GM19043 (cell line): Measurements from ENCODE around the gene HSF4.

Experiments used
- ATAC-seq: cut with Tn5 transposase; IDR thresholded peaks from one replicate; pipeline ENCODE4 v1.9.1; 2021; ENCODE audit warnings: low read depth; ENCODE audit not compliant: unreplicated experiment

The HSF4 gene

DNA sequence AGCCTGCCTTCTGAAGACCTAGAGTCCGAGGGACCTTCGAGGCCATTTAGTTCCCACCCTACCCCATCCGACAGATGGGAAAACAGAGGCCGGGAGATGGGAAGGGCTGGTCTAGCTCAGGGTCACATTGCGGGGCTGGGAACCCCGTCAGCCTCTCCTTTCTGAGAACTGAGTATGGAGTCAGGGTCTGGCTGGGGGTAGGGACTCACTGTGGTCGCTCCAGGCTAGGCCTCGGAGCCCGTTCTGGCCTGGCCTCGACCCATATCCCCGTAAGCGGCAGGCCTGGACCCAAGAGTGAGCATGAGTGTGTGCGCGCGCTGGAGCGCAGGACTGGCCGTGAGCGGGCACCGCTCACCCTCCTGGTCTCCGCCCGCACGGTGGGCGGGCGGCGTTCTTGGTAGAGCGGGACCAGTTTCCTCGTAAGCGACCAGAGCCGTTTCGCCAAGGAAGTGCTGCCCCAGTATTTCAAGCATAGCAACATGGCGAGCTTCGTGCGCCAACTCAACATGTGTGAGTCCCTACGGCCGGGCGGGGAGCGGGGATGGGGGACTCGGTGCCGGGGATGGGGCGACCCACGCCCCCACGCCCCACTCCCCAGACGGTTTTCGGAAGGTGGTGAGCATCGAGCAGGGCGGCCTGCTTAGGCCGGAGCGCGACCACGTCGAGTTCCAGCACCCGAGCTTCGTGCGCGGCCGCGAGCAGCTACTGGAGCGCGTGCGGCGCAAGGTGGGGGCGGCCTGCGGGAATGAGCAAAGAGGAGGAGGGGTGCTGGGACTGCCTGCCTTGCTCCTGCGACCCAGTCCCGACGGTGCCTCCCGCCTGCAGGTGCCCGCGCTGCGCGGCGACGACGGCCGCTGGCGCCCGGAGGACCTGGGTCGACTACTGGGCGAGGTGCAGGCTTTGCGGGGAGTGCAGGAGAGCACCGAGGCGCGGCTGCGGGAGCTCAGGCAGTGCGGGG is 855 bp downstream of the HSF4 start:
- ATAC-seq: no peak

DNA sequence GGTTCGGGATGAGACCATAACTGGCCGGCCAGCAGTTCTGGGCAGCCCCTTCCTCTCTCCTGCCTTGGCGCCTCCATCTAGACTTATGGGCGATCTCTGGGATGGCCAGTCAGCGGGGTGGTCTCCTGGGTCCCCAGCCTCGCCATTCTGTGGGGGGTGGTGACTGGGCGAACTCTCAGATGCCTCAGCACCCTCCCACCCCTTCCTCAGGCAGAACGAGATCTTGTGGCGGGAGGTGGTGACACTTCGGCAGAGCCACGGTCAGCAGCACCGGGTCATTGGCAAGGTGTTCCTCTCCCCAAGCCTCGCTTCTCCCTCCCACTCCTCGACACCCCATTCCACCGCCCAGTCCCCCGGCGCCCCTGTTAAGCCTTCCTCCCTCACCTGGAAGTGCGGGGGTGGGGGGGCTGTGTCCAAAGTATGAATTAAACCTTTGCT is 1.6 kb downstream of the HSF4 start:
- ATAC-seq: no peak

- no peak for ATAC-seq
These were observed 2.1 kb downstream of the HSF4 start for GRCh38 chr16:67166598-67167168.

DNA sequence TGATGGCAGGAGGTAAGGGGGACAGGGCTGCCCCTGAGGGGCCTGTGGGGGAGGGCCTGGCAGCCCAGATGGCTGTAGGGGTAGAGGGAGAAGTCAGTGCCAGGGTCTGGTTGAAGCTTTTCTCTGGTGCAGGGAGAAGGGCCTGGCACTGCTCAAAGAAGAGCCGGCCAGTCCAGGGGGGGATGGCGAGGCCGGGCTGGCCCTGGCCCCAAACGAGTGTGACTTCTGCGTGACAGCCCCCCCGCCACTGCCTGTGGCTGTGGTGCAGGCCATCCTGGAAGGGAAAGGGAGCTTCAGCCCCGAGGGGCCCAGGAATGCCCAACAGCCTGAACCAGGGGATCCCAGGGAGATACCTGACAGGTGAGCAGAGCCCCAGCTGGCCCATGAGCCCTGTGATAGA is 3.0 kb downstream of the HSF4 start:
- ATAC-seq: no peak

GRCh38 chr16:67169011-67169451 is 4.5 kb downstream of the HSF4 start:
- ATAC-seq: no peak

DNA sequence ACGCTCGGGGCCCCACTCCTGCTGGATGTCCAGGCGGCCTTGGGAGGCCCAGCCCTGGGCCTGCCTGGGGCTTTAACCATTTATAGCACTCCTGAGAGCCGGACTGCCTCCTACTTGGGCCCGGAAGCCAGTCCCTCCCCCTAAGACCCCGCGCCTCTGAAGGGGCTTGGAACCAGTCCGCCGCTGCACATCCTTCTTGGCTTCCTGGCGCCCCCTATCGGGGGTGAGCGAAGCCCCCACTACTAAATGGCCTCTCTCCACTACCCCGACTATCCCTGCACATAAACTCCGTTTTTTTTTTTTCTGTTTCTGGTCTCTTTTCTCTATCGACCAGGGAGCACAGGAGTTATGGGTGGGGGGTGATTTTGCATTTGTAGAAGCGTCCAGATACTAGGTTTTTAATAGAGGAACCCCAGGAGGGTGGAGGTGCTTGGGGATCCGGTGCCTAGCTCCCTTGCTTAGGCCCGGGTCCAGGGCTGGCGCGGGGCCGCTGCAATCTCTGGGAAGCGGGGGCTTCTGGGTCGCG is 5.2 kb downstream of the HSF4 start:
- ATAC-seq: no peak

GRCh38 chr16:67170168-67170948 is 5.8 kb downstream of the HSF4 start, which contains the start of gene NOL3:
NOL3 (plus strand) TSS chr16:67170538.
- peak; percentile 32 for ATAC-seq

DNA sequence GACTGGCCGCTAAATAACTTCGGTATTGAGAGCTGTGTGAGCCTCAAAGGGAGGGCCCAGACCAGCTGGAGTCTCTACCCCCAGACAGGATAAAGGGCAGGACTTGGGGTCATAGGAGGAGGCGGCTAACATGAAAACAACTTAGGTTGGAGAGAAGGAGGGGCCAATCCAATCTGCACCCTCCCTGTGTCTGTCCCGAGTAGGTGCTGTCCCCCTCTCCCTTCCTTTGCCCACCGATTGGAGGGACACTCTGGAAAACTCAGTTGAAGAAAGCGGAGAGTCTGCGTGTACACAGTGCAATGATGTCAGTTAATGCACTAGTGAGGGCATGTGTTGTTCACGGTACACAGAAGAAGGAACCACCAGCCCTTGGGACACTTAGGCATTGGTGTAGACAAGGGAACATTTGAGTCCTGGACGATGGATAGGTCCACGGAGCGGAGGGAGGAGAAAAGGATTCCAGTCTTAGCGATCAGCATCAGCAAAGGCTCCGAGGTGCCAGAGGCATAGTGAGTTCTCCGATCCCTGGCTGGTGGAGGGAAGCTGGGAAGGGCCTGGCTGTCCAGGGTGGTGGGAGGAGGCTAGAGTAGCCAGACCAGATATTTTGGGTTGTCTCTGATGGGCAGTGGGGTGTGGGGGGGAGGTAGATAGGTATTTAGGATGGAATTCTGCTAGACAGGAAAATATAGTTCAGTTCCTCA is 6.6 kb downstream of the HSF4 start:
- no peak for ATAC-seq

- no peak for ATAC-seq
These were observed 8.8 kb downstream of the HSF4 start for GRCh38 chr16:67173323-67173722.

GRCh38 chr16:67173808-67174705 is 9.5 kb downstream of the HSF4 start:
- ATAC-seq: peak; percentile 40

DNA sequence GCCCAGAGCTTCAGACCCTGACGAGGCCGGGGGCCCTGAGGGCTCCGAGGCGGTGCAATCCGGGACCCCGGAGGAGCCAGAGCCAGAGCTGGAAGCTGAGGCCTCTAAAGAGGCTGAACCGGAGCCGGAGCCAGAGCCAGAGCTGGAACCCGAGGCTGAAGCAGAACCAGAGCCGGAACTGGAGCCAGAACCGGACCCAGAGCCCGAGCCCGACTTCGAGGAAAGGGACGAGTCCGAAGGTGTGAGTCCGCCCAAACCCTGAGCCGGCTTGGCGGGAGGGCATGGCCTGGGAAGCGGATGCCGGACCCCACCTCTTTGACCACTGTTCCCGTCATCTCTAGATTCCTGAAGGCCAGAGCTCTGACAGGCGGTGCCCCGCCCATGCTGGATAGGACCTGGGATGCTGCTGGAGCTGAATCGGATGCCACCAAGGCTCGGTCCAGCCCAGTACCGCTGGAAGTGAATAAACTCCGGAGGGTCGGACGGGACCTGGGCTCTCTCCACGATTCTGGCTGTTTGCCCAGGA is 10.2 kb downstream of the HSF4 start:
- no peak for ATAC-seq

- ATAC-seq: no peak
These were observed 12.1 kb downstream of the HSF4 start for GRCh38 chr16:67176662-67177061.

- no peak for ATAC-seq
These were observed 13.5 kb downstream of the HSF4 start for GRCh38 chr16:67177743-67178699.

DNA sequence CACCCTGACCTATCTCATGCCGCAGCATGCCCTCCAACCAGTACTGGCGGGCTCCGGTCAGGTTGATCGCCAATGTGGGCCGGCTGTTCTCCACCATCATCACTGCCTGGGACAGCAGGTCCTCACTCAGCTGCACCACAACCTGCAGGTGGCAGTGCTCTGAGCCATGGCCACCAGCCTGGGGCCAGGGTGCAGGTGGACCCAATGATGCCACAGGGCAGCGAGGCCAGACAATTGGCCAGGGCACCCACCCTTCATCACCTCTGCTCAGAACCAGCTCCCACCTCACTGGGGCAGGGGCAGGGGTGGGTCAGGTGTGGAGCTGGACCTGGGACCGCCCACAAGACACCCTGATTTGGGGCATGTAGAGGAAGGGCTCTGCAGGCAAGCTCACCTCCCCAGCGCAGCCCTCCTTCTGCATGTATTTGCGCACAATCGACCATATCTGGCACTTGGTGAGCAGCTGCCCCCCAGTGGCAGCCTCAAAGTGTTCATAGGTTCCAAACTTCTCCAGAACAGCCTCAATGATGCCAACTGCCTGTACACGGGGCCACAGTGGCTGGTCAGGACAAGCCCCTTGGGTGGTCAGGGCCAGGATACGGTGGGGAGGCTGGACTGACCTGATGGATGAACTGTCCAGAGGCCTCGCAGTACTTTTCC is 15.0 kb downstream of the HSF4 start:
- ATAC-seq: no peak

DNA sequence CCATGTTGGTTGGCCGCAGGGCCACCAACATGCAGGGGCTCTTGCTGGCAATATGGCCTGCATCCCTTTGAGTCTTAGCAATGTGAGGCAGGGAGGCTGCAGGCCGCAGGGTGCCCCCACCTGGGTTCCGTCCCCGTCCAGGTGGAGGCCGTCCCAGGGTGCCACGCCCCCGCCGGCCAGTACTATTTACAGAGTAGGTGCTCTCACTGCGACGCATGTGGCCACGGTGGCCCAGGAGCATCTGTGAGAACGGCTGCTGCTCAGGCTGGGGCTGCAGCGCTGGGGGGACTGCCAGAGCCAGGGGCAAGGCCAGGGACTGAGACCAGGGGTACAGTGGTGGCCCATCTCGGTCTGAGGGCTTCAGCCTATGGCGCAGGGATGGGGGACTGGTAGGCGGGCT is 15.6 kb downstream of the HSF4 start:
- no peak for ATAC-seq

- no peak for ATAC-seq
These were observed 16.8 kb downstream of the HSF4 start for GRCh38 chr16:67181346-67181745.

- no peak for ATAC-seq
These were observed 17.7 kb downstream of the HSF4 start for GRCh38 chr16:67182288-67182687.
